Duodenal mucosa (tissue), 2 donors: ENCODE data around the gene CDH24.

Experiments used
- H3K27ac ChIP-seq: one replicate; pipeline ENCODE4 v1.7.0; 2013; ENCODE audit warnings: low read depth, low read length
- H3K27me3 ChIP-seq, 2 donors: one replicate each; pipeline ENCODE4 v1.7.0; 2013; ENCODE audit warnings: low read length in 2 of 2, control low read depth in 1 of 2; ENCODE audit not compliant: insufficient read depth in 2 of 2, control insufficient read depth in 1 of 2
- H3K36me3 ChIP-seq, 2 donors: one replicate each; pipeline ENCODE4 v1.7.0; 2013; ENCODE audit warnings: low read length in 2 of 2, control low read depth in 1 of 2; ENCODE audit not compliant: insufficient read depth in 2 of 2, control insufficient read depth in 1 of 2
- H3K4me1 ChIP-seq, 2 donors: one replicate each; pipeline ENCODE4 v1.7.0; 2013; ENCODE audit warnings: low read length in 2 of 2, control low read depth in 1 of 2; ENCODE audit not compliant: insufficient read depth in 2 of 2, control insufficient read depth in 1 of 2
- H3K4me3 ChIP-seq, 2 donors: one replicate each; pipeline ENCODE4 v1.7.0; 2013; ENCODE audit warnings: low read length in 2 of 2, low read depth in 1 of 2
- H3K9ac ChIP-seq, 2 donors: one replicate each; pipeline ENCODE4 v1.7.0; 2013; ENCODE audit warnings: low read length in 2 of 2, low read depth in 1 of 2
- H3K9me3 ChIP-seq, 2 donors: one replicate each; pipeline ENCODE4 v1.7.0; 2013; ENCODE audit warnings: low read length in 2 of 2, control low read depth in 1 of 2; ENCODE audit not compliant: control insufficient read depth in 1 of 2

The CDH24 gene

DNA sequence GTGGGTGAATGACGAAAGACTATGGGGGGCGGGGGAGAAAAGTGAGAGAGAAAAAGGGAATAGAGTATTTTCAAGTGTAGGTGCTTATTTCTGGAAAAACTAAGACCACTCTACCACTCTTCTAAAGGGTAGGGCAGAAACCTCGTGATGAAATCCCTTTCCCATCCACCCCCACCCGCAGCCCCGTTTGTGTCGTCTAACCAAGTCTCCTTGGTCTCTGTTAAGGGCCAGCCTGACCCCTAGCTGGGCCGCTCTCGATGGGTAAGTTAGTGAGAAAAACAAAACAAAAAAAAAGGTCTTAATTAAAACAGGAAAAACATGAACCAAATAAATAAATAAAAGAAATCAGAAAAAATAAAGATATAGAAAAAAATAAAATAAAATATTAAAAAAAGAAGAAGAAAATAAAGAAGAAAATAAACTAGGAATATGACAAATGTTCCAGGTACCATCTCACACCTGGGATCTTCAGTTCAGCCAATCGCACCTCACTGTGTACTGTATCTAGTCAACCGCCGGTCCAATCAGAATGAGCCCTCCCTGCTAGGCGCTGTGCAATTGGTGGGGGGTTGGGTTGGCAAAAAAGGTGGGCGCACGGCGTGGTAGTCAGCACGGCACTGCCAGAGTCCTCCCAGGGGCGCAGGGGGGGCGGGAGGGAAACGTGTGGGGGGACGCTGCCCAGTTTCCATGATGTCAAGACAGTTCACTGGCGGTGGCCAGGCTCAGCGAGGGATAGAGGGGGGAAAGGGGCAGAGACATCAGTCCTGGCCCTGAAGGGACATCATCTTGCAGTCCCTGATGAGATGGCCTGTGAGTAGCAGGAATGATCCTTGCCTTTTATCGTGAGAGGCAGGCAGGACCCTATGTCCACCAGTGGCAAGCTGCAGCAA lies 9.8 kb upstream of the CDH24 start:
- no peak overlapping the region for H3K4me3 ChIP-seq
- H3K27me3 ChIP-seq = no peaks in the 10 kb centered on the region
- no peak overlapping the region for H3K9ac ChIP-seq
- H3K36me3 ChIP-seq = peaks cover 46 to 69% of the 10 kb centered on the region in 2 donors
- H3K27ac ChIP-seq = no peak overlapping the region
- H3K4me1 ChIP-seq = peaks cover 15 to 28% of the 10 kb centered on the region in 2 donors
- no peaks in the 10 kb centered on the region for H3K9me3 ChIP-seq

DNA sequence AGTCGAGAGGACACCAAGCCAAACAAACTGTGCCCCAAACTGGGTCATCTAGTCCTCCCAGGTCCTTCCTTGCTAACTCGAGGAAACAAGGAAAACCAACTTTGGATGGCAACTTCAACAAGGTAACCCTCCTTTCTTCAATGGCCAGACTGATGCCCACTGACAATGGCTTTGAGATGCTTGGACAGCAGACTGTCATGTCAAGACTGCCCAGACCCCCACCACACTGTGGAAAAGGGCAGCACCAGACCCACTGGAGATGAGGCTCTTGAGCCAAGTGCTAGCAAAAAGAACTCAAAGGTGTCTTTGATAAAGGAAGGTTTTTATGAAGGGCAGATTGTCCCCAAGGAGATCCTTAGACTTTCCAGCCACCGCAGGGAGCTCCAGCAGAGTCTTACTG lies 9.0 kb upstream of the CDH24 start:
- H3K4me1 ChIP-seq = peaks cover 9 to 22% of the 10 kb centered on the region in 2 donors
- no peak overlapping the region for H3K27ac ChIP-seq
- H3K27me3 ChIP-seq = no peaks in the 10 kb centered on the region
- H3K9ac ChIP-seq = no peak overlapping the region
- H3K9me3 ChIP-seq = no peaks in the 10 kb centered on the region
- no peak overlapping the region for H3K4me3 ChIP-seq
- peaks cover 49 to 68% of the 10 kb centered on the region in 2 donors for H3K36me3 ChIP-seq

DNA sequence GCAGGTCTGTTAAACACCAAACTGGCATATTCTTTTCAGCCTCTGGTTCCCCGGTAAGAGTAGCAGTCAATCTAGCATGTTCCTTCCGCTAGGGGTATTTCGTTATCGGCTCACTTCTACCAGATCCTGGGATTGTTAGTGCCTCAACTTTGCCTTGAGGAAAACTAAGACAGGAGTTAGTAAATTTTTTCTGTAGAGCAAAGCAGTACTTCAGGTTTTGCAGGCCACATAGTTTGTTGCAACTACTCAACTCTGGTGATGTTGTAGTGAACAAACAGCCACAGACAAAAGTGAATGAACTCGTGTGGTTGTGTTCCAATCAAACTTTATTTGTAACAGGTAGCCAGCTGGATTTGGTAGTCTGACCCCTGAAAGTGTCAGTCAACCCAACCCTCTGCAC lies 6.3 kb upstream of the CDH24 start:
- Histone ChIP-seq H3K36me3 (peaks cover 63 to 91% of the 10 kb centered on the region in 2 donors), H3K27me3 (no peaks in the 10 kb centered on the region), H3K4me1 (peaks cover 0 to 4% of the 10 kb centered on the region in 2 donors), H3K27ac (no peak overlapping the region), H3K9ac (no peak overlapping the region), H3K4me3 (no peak overlapping the region), H3K9me3 (no peaks in the 10 kb centered on the region)

- Histone ChIP-seq H3K36me3 (peaks cover 51 to 76% of the 10 kb centered on the region in 2 donors), H3K9ac (no peak overlapping the region), H3K27ac (no peak overlapping the region), H3K4me1 (peaks cover 4 to 5% of the 10 kb centered on the region in 2 donors), H3K4me3 (no peak overlapping the region), H3K9me3 (no peaks in the 10 kb centered on the region), H3K27me3 (no peaks in the 10 kb centered on the region)
These were observed 4.7 kb upstream of the CDH24 start for GRCh38 chr14:23062002-23062401.

GRCh38 chr14:23060536-23061260 lies 3.4 kb upstream of the CDH24 start:
- Histone ChIP-seq H3K36me3 (peaks cover 39 to 64% of the 10 kb centered on the region in 2 donors), H3K9ac (no peak overlapping the region), H3K27ac (no peak overlapping the region), H3K4me1 (peaks cover 14 to 17% of the 10 kb centered on the region in 2 donors), H3K9me3 (no peaks in the 10 kb centered on the region), H3K4me3 (no peak overlapping the region), H3K27me3 (no peaks in the 10 kb centered on the region)

GRCh38 chr14:23058654-23059504 lies 1.6 kb upstream of the CDH24 start:
- Histone ChIP-seq H3K27me3 (no peaks in the 10 kb centered on the region), H3K9ac (no peak overlapping the region), H3K4me3 (no peak overlapping the region), H3K9me3 (no peaks in the 10 kb centered on the region), H3K27ac (no peak overlapping the region), H3K4me1 (peaks cover 14 to 17% of the 10 kb centered on the region in 2 donors), H3K36me3 (peaks cover 35 to 47% of the 10 kb centered on the region in 2 donors)

DNA sequence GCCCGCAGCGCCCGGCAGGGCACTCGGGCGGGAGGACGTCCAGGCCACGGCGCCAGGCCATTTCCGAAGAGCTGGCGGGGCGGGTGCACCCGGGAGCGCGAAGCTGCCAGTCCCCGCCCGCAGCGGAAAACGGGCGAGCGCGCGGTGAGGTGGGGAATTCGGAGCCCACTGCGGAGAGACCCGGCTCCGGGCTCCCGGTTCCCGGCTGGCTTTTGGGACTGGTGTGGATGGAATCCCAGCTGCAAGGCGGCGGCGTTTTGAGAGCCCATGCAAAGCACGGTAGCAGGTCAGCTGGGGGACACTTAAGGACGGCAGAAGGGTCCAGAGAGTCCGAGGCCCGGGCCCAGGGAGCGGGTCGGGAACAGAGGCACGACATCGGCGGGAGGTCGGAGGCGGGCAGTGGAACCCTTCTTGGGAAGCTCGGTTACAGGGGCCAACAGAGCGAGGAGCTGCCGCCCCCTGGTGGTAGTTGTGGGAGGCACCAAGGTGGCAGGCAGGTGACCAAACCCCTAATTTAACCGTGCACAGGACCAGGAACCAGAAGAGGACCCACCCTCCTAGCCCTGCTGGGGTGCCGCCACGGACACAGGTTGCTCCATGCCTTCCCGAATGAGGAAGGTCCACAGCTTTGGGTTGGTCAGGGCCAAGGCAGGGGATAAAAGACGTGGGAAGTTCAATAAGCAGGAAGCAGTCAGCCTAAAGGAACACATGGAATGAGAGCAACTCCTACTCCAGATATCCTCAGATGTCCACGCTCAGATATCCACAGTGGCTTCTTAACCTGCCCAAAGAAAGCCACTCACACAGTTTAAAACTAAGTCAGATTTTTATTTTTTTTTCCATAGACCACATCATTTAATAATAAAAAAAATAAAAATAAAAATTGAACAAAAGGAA lies 685 bp upstream of the CDH24 start:
- Histone ChIP-seq H3K36me3 (peaks cover 26 to 38% of the 10 kb centered on the region in 2 donors), H3K27ac (no peak overlapping the region), H3K9ac (peak overlapping the region in 1 of 2 donors; percentile 66), H3K4me1 (peaks cover 14 to 17% of the 10 kb centered on the region in 2 donors), H3K9me3 (no peaks in the 10 kb centered on the region), H3K4me3 (peak overlapping the region; percentile 72 to 74), H3K27me3 (no peaks in the 10 kb centered on the region)

- Histone ChIP-seq H3K4me3 (peak overlapping the region; percentile 48 to 61), H3K4me1 (peaks cover 14 to 17% of the 10 kb centered on the region in 2 donors), H3K27ac (no peak overlapping the region), H3K9ac (peak overlapping the region; percentile 26 to 45), H3K27me3 (no peaks in the 10 kb centered on the region), H3K9me3 (no peaks in the 10 kb centered on the region), H3K36me3 (peaks cover 14 to 26% of the 10 kb centered on the region in 2 donors)
These were observed 970 bp downstream of the CDH24 start for GRCh38 chr14:23056145-23056955.
